ENCODE results near the gene WASHC1.
"Not testable (repeated sequence)": the region's sequence is repeated elsewhere in the genome, so short reads cannot be mapped to it uniquely, and the experiment has no call there.

WASHC1 gene

DNA sequence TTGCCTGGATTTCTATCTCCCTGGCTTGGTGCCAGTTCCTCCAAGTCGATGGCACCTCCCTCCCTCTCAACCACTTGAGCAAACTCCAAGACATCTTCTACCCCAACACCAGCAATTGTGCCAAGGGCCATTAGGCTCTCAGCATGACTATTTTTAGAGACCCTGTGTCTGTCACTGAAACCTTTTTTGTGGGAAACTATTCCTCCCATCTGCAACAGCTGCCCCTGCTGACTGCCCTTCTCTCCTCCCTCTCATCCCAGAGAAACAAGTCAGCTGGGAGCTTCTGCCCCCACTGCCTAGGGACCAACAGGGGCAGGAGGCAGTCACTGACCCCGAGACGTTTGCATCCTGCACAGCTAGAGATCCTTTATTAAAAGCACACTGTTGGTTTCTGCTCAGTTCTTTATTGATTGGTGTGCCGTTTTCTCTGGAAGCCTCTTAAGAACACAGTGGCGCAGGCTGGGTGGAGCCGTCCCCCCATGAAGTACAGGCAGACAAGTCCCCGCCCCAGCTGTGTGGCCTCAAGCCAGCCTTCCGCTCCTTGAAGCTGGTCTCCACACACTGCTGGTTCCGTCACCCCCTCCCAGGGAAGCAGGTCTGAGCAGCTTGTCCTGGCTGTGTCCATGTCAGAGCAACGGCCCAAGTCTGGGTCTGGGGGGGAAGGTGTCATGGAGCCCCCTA is 15.0 kb downstream of the WASHC1 start:
- not testable (repeated sequence) for DNase-seq

GRCh38 chr9:11206-11605 is 18.1 kb downstream of the WASHC1 start:
- DNase-seq, result peak; percentile 35

GRCh38 chr9:10653-11053 is 18.6 kb downstream of the WASHC1 start:
- DNase-seq, result not testable (repeated sequence)

- DNase-seq, result not testable (repeated sequence)
These were observed 19.0 kb downstream of the WASHC1 start for GRCh38 chr9:10207-10606.

Measured in CD4-positive, alpha-beta T cell treated with Interleukin-4 for 4 hours (primary cell).